ENCODE measurements around the gene ITGB8. TPM values are rescaled to one million over a fixed set of nuclear protein-coding genes. Genes with fewer than 3 reads are reported as not detected.

ITGB8 gene
- total RNA-seq, 3 donors from 2014 or later (not counting 1 experiment from before 2014, with no cell fraction given) = 0.39 to 12.8 TPM; not detected in 1

DNA sequence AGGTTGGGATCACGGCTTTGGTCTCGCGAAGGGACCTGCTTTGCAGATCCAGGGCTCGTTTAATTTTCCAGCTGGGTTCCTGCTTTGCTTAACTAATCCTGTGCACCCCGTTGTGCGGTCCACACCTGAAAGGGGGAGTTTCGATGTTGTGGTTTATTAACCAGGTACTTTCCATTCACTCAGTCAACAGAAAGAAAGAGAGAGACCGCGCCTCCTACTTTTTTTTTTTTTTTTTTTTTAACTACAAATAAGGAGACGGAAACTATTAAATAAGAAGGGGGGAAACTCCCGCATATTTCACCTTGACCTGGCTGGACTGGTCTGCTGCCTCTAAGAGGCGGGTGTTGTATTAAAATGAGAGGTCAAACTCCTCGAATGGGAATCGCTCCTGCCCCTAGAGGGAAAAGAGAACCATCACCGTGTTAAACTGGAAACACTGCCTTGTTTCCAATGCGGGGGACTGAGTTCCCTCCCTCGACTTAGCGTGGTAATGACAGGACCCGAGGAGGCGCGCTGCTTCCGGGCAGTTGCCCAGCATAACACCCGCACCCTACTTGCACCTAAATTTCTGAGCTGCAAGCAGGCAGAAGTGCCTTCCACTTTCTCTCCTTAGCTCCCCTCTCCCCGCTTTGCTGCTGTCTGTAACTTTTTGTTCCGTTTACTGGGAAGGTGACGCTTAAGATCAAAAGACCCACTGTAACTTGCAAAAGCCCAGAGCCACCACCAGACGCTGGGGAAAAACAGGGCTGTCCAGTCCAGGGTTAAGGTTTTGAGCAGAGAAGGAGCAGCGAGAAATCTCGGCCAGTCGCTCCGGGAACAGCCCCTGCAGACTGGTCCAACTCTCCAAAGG, 1.1 kb upstream of the ITGB8 start:
- peaks cover 4 to 15% of the 10 kb centered on the region in 2 donors for H3K4me1 Mint-ChIP-seq
- Histone ChIP-seq H3K27ac (ENCODE audit: low read length) (no peak overlapping the region), H3K27me3 (ENCODE audit: control insufficient read depth, insufficient read depth, low read length) (peaks cover 6% of the 10 kb centered on the region), H3K36me3 (ENCODE audit: control insufficient read depth, insufficient read depth, low read length) (no peaks in the 10 kb centered on the region), H3K4me1 (ENCODE audit: control insufficient read depth, insufficient read depth, low read length) (peaks cover 23% of the 10 kb centered on the region), H3K9me3 (ENCODE audit: control insufficient read depth, insufficient read depth, low read length) (no peaks in the 10 kb centered on the region), H3K4me3 (ENCODE audit: low read length) (peak overlapping the region; percentile 31)
- TF ChIP-seq, protein P1, sequence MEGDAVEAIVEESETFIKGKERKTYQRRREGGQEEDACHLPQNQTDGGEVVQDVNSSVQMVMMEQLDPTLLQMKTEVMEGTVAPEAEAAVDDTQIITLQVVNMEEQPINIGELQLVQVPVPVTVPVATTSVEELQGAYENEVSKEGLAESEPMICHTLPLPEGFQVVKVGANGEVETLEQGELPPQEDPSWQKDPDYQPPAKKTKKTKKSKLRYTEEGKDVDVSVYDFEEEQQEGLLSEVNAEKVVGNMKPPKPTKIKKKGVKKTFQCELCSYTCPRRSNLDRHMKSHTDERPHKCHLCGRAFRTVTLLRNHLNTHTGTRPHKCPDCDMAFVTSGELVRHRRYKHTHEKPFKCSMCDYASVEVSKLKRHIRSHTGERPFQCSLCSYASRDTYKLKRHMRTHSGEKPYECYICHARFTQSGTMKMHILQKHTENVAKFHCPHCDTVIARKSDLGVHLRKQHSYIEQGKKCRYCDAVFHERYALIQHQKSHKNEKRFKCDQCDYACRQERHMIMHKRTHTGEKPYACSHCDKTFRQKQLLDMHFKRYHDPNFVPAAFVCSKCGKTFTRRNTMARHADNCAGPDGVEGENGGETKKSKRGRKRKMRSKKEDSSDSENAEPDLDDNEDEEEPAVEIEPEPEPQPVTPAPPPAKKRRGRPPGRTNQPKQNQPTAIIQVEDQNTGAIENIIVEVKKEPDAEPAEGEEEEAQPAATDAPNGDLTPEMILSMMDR (IDR thresholded peaks at IDR 0.05) = no peak
- peak in 1 of 2 donors; percentile 12 for DNase-seq
- peak in 2 of 3 donors; percentile 21 to 31 for ATAC-seq
- H3K4me3 Mint-ChIP-seq = peak overlapping the region; percentile 70
- H3K9me3 Mint-ChIP-seq = no peaks in the 10 kb centered on the region
- peaks cover 20 to 35% of the 10 kb centered on the region in 2 donors for H3K27me3 Mint-ChIP-seq (ENCODE audit: low read depth in 2 of 2)
- 9% methylated on average over 25 of the region's 31 CpGs for WGBS (ENCODE audit: insufficient coverage)
- no peak overlapping the region for H3K27ac Mint-ChIP-seq
- intact Hi-C loops (cut with micrococcal nuclease) = no loop called here
- no peaks in the 10 kb centered on the region for H3K36me3 Mint-ChIP-seq

DNA sequence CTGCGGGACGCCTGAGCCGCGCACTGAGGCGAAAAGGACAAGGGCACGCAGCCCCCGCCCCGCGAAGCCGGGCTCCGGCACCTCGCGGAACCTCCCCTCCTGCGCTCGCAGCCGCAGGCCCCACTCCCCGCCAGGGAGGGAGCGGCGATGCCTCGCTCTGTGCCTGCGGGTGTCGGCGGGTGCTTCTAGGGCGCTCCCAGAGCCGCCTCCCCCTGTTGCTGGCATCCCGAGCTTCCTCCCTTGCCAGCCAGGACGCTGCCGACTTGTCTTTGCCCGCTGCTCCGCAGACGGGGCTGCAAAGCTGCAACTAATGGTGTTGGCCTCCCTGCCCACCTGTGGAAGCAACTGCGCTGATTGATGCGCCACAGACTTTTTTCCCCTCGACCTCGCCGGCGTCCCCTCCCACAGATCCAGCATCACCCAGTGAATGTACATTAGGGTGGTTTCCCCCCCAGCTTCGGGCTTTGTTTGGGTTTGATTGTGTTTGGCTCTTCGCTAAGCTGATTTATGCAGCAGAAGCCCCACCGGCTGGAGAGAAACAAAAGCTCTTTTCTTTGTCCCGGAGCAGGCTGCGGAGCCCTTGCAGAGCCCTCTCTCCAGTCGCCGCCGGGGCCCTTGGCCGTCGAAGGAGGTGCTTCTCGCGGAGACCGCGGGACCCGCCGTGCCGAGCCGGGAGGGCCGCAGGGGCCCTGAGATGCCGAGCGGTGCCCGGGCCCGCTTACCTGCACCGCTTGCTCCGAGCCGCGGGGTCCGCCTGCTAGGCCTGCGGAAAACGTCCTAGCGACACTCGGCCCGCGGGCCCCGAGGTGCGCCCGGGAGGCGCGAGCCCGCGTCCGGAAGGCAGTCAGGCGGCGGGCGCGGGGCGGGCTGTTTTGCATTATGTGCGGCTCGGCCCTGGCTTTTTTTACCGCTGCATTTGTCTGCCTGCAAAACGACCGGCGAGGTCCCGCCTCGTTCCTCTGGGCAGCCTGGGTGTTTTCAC, 519 bp downstream of the ITGB8 start:
- ATAC-seq (peak in 2 of 3 donors; percentile 47 to 57), DNase-seq (peak in 1 of 2 donors; percentile 9)
- TF ChIP-seq, protein P1 (IDR thresholded peaks at IDR 0.05) = no peak
- Histone ChIP-seq H3K36me3 (ENCODE audit: control insufficient read depth, insufficient read depth, low read length) (no peaks in the 10 kb centered on the region), H3K27me3 (ENCODE audit: control insufficient read depth, insufficient read depth, low read length) (peaks cover 6% of the 10 kb centered on the region), H3K4me3 (ENCODE audit: low read length) (peak overlapping the region; percentile 31), H3K4me1 (ENCODE audit: control insufficient read depth, insufficient read depth, low read length) (peaks cover 23% of the 10 kb centered on the region), H3K9me3 (ENCODE audit: control insufficient read depth, insufficient read depth, low read length) (no peaks in the 10 kb centered on the region), H3K27ac (ENCODE audit: low read length) (no peak overlapping the region)
- H3K4me1 Mint-ChIP-seq = peaks cover 4 to 15% of the 10 kb centered on the region in 2 donors
- H3K27me3 Mint-ChIP-seq (ENCODE audit: low read depth in 2 of 2) = peaks cover 25 to 35% of the 10 kb centered on the region in 2 donors
- H3K9me3 Mint-ChIP-seq = no peaks in the 10 kb centered on the region
- intact Hi-C loops (cut with micrococcal nuclease) = no loop called here
- peak overlapping the region; percentile 72 for H3K4me3 Mint-ChIP-seq
- H3K36me3 Mint-ChIP-seq = no peaks in the 10 kb centered on the region
- H3K27ac Mint-ChIP-seq = no peak overlapping the region
- WGBS (ENCODE audit: insufficient coverage) = under 1% methylated on average over 91 of the region's 92 CpGs

DNA sequence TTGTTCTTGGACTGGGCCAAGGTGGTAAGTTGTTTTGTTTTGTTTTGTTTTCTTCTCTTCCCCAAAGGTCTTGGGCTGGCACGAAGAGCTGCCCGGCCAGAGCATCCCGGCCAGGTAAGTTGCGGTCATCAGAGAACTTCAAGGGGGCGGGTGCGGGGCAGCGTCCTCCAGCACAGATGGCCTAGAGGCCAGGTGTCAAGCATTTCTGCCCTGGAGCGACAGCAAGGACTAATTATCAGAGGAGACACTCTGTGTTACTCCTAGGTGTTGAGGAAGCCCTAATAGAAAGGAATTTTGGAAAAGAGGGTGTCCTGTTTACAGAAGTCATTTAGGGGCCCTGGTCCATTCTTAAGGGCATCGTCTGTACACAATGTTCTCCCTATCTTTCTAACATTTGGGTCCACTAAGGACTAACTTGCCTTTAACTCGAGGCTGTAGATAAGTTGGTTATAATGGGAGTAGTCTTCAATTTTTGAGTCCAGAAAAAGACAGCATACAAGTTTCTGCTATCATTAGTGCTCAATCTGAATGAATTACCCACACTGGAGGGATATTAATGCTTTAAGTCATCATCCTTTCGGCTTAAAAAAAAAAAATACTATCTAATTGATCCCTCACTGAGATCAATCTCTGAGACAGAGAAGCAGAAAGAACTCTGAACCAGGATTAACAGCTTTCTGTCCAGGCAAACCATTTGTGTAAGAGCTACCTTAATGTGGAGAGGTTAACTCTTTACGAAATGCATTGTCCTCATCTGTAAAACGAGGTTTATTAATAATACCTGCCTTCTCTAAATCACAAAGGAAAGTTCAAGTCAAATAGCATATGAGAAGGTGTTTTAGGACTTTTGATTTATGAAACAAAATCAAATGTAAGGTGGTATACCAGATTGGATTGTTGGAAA, 1.5 kb downstream of the ITGB8 start:
- no peak overlapping the region for H3K27ac Mint-ChIP-seq
- WGBS (ENCODE audit: insufficient coverage) = 37% methylated on average over 9 of the region's 13 CpGs
- H3K4me3 Mint-ChIP-seq = peak overlapping the region; percentile 72
- H3K27me3 ChIP-seq (ENCODE audit: control insufficient read depth, insufficient read depth, low read length) = peaks cover 6% of the 10 kb centered on the region
- peak overlapping the region; percentile 7 for H3K4me3 ChIP-seq (ENCODE audit: low read length)
- H3K9me3 Mint-ChIP-seq = no peaks in the 10 kb centered on the region
- H3K9me3 ChIP-seq (ENCODE audit: control insufficient read depth, insufficient read depth, low read length) = no peaks in the 10 kb centered on the region
- TF ChIP-seq, protein P1 (IDR thresholded peaks at IDR 0.05) = no peak
- H3K4me1 ChIP-seq (ENCODE audit: control insufficient read depth, insufficient read depth, low read length) = peaks cover 23% of the 10 kb centered on the region
- H3K36me3 Mint-ChIP-seq = no peaks in the 10 kb centered on the region
- peaks cover 4 to 15% of the 10 kb centered on the region in 2 donors for H3K4me1 Mint-ChIP-seq
- ATAC-seq = no peak
- H3K27ac ChIP-seq (ENCODE audit: low read length) = no peak overlapping the region
- H3K36me3 ChIP-seq (ENCODE audit: control insufficient read depth, insufficient read depth, low read length) = no peaks in the 10 kb centered on the region
- peaks cover 25 to 29% of the 10 kb centered on the region in 2 donors for H3K27me3 Mint-ChIP-seq (ENCODE audit: low read depth in 2 of 2)
- intact Hi-C loops (cut with micrococcal nuclease) = no loop called here
- DNase-seq = no peak
